ENCODE results near the gene LRP1B. TPM values are rescaled to one million over a fixed set of nuclear protein-coding genes. Genes with fewer than 3 reads are reported as not detected.

Gene LRP1B
- total RNA-seq, 6 experiments from 2014 or later, result 0.06 to 1.7 (median 0.15) TPM; not detected in 1

GRCh38 chr2:140203347-140203746 is 1927.5 kb downstream of the LRP1B start:
- 53% methylated on average over 6 of the region's 6 CpGs for WGBS (ENCODE audit: insufficient coverage, low coverage, low lambda C conversion rate, missing lambda C conversion rate)
- Histone ChIP-seq H3K27me3 (no peaks in the 10 kb centered on the region), H3K4me1 (no peaks in the 10 kb centered on the region), H3K27ac (no peak overlapping the region), H3K9me3 (no peaks in the 10 kb centered on the region), H3K4me3 (no peak overlapping the region), H3K36me3 (no peaks in the 10 kb centered on the region)
- no peak for DNase-seq
- TF ChIP-seq POLR2A (IDR thresholded peaks at IDR 0.05), result no peak
- TF ChIP-seq, protein P1, sequence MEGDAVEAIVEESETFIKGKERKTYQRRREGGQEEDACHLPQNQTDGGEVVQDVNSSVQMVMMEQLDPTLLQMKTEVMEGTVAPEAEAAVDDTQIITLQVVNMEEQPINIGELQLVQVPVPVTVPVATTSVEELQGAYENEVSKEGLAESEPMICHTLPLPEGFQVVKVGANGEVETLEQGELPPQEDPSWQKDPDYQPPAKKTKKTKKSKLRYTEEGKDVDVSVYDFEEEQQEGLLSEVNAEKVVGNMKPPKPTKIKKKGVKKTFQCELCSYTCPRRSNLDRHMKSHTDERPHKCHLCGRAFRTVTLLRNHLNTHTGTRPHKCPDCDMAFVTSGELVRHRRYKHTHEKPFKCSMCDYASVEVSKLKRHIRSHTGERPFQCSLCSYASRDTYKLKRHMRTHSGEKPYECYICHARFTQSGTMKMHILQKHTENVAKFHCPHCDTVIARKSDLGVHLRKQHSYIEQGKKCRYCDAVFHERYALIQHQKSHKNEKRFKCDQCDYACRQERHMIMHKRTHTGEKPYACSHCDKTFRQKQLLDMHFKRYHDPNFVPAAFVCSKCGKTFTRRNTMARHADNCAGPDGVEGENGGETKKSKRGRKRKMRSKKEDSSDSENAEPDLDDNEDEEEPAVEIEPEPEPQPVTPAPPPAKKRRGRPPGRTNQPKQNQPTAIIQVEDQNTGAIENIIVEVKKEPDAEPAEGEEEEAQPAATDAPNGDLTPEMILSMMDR (IDR thresholded peaks at IDR 0.05), result no peak
- intact Hi-C loops (cut with DNase I), result no loop called here
- no peak for ATAC-seq

GRCh38 chr2:140201572-140201971 is 1929.2 kb downstream of the LRP1B start:
- Histone ChIP-seq H3K36me3 (no peaks in the 10 kb centered on the region), H3K27ac (no peak overlapping the region), H3K4me1 (no peaks in the 10 kb centered on the region), H3K27me3 (no peaks in the 10 kb centered on the region), H3K9me3 (no peaks in the 10 kb centered on the region), H3K4me3 (no peak overlapping the region)
- TF ChIP-seq POLR2A (IDR thresholded peaks at IDR 0.05), result no peak
- TF ChIP-seq, protein P1 (IDR thresholded peaks at IDR 0.05), result no peak
- DNase-seq (no peak), ATAC-seq (no peak)
- 55% methylated on average over 2 of the region's 2 CpGs for whole genome bisulfite sequencing (ENCODE audit: insufficient coverage, low coverage, low lambda C conversion rate, missing lambda C conversion rate)
- intact Hi-C loops (cut with DNase I), result no loop called here

- WGBS (ENCODE audit: insufficient coverage, low coverage, low lambda C conversion rate, missing lambda C conversion rate), result 22% methylated on average over 2 of the region's 2 CpGs
- no peak for TF ChIP-seq POLR2A (IDR thresholded peaks at IDR 0.05)
- TF ChIP-seq, protein P1 (IDR thresholded peaks at IDR 0.05), result no peak
- no peak overlapping the region for H3K27ac ChIP-seq
- no peak for DNase-seq
- H3K27me3 ChIP-seq, result no peaks in the 10 kb centered on the region
- intact Hi-C loops (cut with DNase I), result no loop called here
- ATAC-seq, result no peak
- H3K4me3 ChIP-seq, result no peak overlapping the region
- no peaks in the 10 kb centered on the region for H3K9me3 ChIP-seq
- no peaks in the 10 kb centered on the region for H3K36me3 ChIP-seq
- no peaks in the 10 kb centered on the region for H3K4me1 ChIP-seq
Measured at GRCh38 chr2:140200764-140201163, 1930.1 kb downstream of the LRP1B start.

GRCh38 chr2:140200307-140200706 is 1930.5 kb downstream of the LRP1B start:
- TF ChIP-seq, protein P1 (IDR thresholded peaks at IDR 0.05), result no peak
- TF ChIP-seq POLR2A (IDR thresholded peaks at IDR 0.05), result no peak
- no peaks in the 10 kb centered on the region for H3K36me3 ChIP-seq
- no peaks in the 10 kb centered on the region for H3K27me3 ChIP-seq
- no peaks in the 10 kb centered on the region for H3K4me1 ChIP-seq
- DNase-seq (no peak), ATAC-seq (no peak)
- no peak overlapping the region for H3K27ac ChIP-seq
- intact Hi-C loops (cut with DNase I), result no loop called here
- no peaks in the 10 kb centered on the region for H3K9me3 ChIP-seq
- WGBS (ENCODE audit: insufficient coverage, low coverage, low lambda C conversion rate, missing lambda C conversion rate), result 6% methylated on average over 1 of the region's 1 CpG
- no peak overlapping the region for H3K4me3 ChIP-seq

DNA sequence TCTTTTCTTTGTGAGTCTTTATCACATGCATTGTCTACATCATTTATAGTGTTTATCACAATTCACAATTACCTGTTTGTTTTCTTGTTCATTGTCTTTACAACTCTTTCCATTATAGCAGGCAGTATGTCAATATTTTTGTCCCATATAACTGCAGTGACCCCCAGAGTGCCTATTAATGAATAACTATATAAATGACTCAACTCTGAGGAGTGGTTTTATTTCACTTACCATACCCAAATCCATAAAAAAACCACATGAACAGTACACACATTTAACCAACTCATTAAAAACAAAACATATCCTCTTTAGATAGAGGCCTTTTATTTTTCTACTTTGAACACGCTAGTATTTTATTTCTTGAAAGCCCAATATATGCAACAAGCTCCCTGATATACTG is 1931.5 kb downstream of the LRP1B start:
- no peak overlapping the region for H3K27ac ChIP-seq
- H3K9me3 ChIP-seq, result no peaks in the 10 kb centered on the region
- DNase-seq, result no peak
- TF ChIP-seq, protein P1 (IDR thresholded peaks at IDR 0.05), result no peak
- TF ChIP-seq POLR2A (IDR thresholded peaks at IDR 0.05), result no peak
- 53% methylated on average over 1 of the region's 1 CpG for WGBS (ENCODE audit: insufficient coverage, low coverage, low lambda C conversion rate, missing lambda C conversion rate)
- ATAC-seq, result no peak
- no peak overlapping the region for H3K4me3 ChIP-seq
- intact Hi-C loops (cut with DNase I), result no loop called here
- no peaks in the 10 kb centered on the region for H3K27me3 ChIP-seq
- H3K4me1 ChIP-seq, result no peaks in the 10 kb centered on the region
- H3K36me3 ChIP-seq, result no peaks in the 10 kb centered on the region

Measured in right lobe of liver (tissue), 6 donors.